Ishikawa (cell line): ENCODE results near the gene MOGAT1.

Experiments used
- CEBPB ChIP-seq: IDR thresholded peaks from 2 replicates; pipeline ENCODE4 v1.6.1; 2012
- CREB1 ChIP-seq: IDR thresholded peaks from 2 replicates; pipeline ENCODE4 v1.6.1; 2012; ENCODE audit warnings: low read depth
- EGR1 ChIP-seq: IDR thresholded peaks from 2 replicates; pipeline ENCODE4 v1.6.1; 2012
- TAF1 ChIP-seq: IDR thresholded peaks from 2 replicates; pipeline ENCODE4 v1.6.1; 2012; ENCODE audit warnings: low read depth, mild to moderate bottlenecking
- TEAD4 ChIP-seq: IDR thresholded peaks from 2 replicates; pipeline ENCODE4 v1.6.1; 2012
- TF ChIP-seq, protein P1 (sequence below): IDR thresholded peaks from 2 replicates; pipeline ENCODE4 v1.6.1; 2012

DNA sequence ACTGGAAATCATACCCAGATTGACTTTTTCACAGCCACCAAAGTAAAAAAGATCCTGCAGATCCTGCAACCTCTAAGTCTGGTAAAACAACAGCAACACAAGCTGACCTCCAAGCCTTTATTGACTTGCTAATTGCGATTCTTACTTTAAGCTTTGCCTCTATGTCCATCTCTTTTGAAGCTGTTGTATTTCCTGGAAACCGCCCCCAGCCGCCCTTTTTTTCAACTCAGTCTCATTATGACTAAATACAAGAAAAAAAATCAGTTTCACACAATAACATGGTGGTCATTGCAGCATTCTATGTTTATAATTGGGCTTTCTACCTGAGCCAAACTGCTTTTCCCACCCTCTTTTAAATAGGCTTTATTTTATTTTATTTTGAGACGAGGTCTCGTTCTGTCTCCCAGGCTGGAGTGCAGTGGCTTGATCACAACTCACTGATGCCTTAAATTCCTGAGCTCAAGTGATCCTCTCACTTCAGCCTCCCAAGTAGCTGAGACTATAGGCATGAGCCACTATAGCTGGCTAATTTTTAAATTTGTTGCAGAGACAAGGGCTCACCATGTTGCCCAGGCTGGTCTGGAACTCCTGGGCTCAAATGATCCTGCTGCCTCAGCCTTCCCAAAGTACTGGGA, 76.2 kb downstream of the MOGAT1 start:
- TF ChIP-seq TAF1 (no peak), TEAD4 (no peak), CEBPB (no peak), EGR1 (no peak), CREB1 (no peak)
- TF ChIP-seq, protein P1, sequence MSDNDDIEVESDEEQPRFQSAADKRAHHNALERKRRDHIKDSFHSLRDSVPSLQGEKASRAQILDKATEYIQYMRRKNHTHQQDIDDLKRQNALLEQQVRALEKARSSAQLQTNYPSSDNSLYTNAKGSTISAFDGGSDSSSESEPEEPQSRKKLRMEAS = no peak
